Thyroid gland (tissue), 4 donors: ENCODE results near the gene MFAP5.

Experiments used
- CTCF ChIP-seq, 6 experiments: fragments of 200-600 bp in 3 of 6; fragments of 450-650 bp in 3 of 6; sonication (generic) in 3 of 6; IDR thresholded peaks; one replicate each; pipeline ENCODE4 v1.5.1; 2016 to 2019; ENCODE audit warnings: antibody characterized with exemption in 6 of 6, mild to moderate bottlenecking in 2 of 6, inconsistent platforms in 1 of 6, moderate library complexity in 1 of 6
- POLR2A ChIP-seq, 2 donors: fragments of 450-650 bp; IDR thresholded peaks; one replicate each; pipeline ENCODE4 v1.6.1; 2017; ENCODE audit warnings: antibody characterized with exemption in 2 of 2, mild to moderate bottlenecking in 2 of 2, moderate library complexity in 1 of 2

GRCh38 chr12:8647968-8648367 is 14.7 kb downstream of the MFAP5 start:
- TF ChIP-seq CTCF (IDR thresholded peaks at IDR 0.05), result no peak
- no peak for TF ChIP-seq POLR2A (IDR thresholded peaks at IDR 0.05)
